GM21360 (cell line): ENCODE results near the gene GRID2.

Experiments used
- ATAC-seq: cut with Tn5 transposase; IDR thresholded peaks from one replicate; pipeline ENCODE4 v1.9.1; 2021; ENCODE audit warnings: mild to moderate bottlenecking, moderate library complexity; ENCODE audit not compliant: unreplicated experiment

GRID2 gene

DNA sequence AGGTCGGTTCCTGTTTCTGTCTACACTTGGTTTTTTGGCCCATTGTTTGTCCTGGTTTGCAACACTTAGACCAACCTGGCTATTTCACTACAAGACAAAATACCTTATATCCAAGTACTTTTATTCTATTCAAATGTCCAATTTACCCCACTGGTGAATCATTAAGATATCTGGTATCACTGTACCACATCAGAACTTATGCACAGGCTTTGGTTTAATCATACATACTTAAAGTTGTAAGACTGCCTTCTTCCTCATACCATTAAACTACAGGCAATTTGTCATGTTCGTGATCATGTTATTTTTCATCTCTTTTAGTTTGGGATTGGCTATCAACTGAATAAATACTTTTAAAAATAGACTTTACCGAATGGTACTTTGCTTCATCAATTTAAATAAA lies 1471.8 kb downstream of the GRID2 start:
- no peak for ATAC-seq

DNA sequence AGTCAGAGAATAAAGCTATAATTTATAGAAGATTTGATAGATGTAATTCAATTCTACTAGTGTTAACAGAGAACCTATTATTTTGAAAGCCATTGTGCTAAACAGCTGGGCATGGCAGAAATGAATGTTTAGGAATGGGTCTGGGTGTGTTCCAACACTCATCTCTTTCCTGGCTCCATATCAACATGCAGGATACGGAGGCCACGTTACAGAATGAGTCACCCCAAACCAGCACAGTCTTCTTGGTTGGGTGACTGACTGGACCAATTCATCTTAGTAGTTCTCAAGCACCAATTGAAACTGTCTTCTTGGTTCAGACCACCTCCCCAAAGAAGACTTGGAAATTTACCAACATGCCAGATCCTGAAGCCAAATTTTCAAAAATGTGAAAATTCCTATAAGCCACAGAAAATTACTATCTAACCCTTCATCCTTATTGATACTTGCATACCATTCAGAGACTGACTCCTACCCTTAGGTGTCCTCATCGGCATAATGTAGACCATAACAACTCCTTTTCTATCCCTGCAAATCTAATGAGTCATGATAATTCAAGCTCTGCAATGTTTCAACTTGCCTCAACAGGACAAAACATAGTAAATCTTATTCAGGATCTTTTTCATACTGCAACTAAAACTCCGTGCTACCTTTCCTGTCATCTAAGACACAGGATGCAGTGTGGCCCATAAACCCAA lies 1472.8 kb downstream of the GRID2 start:
- ATAC-seq = no peak

DNA sequence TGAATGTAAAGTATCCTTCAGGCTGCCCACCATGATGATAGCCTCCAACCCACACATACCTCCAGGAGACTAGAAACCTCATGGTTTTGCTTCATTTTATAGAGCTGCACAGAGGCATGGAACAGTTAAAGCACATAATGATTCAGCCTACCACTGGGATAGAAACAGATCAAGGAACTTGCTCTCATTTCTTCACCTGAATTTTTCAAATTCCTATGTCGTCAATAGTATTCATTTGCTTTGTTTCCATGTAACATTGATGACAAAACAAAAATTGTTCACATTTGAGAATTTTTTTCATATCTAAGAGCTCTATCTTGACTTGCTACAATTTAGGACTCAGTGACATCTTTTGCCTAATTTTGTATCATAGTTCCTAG lies 1473.3 kb downstream of the GRID2 start:
- no peak for ATAC-seq

DNA sequence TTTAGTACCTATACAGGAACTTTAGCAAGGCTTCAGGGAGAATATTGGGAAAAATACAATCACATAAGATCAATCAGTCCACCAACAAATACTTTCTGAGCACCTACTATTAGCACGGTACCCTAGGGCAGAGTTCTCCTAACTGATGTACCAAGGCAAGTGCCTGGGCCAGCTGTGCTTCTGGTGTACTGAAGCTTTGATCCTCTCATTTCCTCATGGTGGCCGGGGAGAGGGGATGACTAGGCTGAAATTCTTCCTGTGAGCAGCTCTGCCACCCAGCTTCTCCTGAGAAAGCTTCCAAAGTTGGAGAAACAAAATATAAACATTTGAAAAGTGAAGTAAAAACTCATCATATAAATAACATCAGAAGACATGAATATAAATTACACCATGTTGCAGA lies 1475.5 kb downstream of the GRID2 start:
- no peak for ATAC-seq

DNA sequence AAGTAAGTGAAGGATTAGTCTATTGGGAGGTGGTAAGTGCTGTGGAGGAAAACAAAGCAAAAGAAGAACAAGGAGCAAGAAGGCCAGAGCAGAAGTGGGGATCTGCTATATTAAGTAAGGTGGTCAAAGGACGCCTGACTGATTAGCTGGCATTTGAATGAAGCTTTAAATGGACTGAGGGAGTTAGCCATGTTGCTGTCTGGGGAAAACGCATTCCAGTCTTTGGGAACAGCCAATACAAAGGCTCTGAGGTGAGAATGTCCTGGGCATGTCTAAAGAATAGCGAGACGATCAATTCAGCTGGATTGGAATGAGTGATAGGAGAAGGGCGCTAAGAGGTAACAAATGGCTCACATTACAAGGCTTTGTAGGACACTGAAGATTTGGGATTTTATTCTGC lies 1476.3 kb downstream of the GRID2 start:
- no peak for ATAC-seq

DNA sequence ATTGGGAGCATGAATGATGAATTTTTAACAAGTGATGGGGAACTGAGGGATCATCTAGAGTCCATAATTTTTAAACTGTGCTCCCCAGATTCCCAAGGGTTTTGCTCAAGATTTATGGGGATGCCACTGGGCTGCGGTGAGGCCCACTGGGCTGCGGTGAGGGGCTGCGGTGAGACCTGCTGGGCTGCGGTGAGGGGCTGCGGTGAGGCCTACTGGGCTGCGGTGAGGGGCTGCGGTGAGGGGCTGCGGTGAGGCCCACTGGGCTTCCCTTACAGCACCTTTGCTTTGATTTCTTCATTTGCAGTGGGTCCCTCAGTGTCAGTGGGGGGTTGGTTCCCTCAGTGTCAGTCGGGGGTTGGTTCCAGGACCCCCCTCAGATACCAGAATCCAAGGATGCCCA lies 1477.4 kb downstream of the GRID2 start:
- ATAC-seq = no peak

DNA sequence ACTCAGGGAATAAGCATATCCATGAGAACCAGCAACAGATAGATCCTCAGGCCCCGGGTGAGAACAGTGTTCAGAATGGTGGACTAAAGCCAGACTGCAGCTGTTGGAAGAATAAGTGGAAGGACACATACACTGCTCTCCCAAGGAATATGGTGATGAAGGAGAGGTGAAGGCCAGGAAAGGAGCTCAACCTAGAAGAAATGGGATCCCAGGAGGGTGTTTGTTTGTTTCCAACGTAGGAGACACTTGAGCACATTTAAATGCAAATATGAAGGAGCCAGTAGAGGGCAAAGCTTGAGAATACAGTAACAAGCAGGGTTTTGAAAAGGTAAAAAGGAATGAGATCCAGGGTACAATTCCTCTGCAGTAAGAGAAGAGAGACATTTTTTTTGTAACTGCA lies 1482.4 kb downstream of the GRID2 start:
- ATAC-seq = no peak

DNA sequence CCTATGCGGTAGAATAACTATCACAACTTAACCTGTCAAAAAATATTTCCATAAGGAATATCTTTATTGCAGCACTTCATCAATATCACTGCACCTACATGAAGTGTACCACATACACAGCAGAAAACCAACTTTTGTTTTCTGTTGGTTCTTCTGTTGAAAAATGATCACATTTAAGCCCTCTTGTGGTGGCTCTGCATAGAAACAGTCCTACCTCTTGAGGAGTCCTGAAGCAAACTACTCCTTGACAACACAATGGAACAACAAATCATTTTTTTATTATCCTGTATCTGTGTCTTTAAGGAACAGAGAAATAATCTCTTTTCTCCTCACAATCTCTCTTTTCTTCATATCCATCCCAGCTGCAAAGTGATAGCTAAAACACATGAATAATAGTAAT lies 1484.9 kb downstream of the GRID2 start:
- peak; percentile 53 for ATAC-seq

DNA sequence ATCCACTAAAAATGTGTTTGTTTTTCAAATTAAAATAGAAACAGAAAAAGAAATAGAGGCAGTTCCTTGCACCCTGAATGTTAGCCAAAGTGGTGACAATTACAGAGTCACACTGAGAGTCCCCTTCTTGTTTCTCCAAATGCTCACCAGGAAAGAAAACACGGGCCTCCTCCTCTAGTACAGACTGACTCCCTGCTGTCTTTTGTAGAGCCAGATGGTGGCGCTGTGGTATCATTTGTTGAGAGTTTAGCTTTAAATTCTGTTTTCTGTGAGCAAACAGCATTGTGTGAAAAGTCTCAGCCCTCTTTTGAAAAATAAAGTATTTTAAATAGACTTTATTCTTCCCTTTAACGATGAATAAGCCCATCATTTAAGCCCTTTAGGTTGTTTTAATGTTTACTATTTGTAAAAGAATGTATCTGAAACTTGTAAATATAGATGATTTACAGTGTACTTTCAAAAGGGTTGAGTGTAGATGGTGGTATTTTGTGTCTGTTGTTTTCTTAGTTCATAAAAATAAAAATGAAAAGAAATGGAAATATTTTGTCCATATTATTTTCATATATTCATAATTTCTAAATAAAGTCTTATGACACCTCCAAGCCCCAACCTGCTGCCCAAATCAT lies 1487.9 kb downstream of the GRID2 start:
- ATAC-seq = peak; percentile 85

DNA sequence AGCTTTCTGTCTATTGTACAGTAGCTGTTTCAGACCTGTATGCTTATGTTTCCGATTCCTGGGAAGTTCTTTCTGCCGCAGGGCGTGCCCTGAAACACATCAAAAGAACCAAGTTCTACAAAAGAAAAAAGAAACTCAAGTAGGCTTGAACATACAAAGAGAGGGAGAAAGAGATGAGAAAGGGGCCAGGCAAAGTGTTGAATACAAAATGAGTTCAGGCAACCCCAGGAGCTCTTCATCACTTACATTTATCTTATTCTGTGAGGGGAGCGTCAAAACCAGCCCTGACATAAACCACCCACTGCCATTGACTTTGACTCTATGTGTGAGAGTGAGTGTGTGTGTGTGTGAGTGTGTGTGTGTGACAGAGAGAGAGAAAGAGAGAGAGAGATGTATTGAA lies 1498.3 kb downstream of the GRID2 start:
- no peak for ATAC-seq

DNA sequence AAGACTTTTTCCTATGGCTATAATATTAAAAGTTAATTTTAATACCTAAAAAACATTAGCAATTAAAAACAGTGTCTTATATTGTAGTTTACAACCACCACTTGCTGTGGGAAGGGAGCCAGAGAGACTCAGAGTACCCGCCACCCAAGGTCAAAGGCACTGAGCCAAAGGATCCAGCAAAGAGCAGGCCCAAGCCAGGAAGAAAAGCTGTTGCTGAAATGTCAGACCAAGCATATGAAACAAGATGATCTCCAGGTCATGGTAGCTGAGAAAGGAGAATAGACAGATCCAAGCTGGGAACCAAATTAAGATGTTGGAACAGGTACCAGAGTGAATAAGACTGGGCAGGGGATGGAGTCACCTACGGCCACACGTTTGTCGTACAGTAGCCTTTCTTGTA lies 1506.0 kb downstream of the GRID2 start:
- no peak for ATAC-seq

DNA sequence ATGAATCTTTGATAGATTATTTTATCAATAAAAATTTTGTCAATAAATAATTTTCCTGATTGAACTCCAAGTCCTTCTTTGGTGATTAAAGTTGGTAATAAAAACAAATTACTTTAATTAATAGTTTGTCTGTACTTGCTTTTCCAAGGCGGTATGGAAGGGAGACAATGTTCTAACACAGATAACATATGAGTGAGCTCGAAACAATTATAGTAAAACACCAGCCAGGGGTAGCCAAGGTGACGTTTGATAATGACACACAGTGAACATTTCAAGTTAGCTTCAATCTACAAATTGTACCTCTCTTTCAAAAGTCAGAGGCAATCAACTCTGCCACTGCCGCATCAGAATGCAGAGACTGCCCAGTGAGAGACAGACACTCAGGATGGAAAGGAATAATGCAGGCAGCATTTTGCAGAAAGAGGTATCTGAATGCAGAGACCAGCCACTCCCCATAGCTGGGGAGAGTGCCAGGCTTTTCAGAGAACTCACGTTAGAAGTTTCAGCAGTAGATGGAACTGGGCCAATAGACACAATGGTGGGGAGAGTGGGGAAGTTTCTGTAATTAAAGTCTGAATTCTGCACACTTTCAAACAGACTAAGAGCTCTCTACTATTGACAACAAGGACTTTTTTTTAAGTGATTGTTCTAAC lies 1506.7 kb downstream of the GRID2 start:
- ATAC-seq = no peak

DNA sequence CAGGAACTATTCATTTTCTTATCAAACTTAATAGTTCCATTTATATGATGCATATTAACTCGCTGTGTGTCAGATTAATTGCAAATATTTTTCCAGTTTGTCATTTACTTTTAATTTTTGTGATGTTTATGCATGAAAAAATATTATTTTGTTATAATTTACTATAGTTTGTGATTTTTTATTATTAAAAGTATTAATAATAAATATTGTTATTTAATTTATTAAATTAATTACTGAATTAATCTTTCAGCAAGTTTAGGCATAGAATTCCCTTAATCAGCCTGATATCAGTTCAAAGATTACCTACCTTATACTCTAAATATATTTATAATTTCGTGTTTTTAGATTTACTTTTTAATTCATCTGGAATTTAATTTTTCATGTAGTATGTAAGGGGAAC lies 1509.3 kb downstream of the GRID2 start:
- no peak for ATAC-seq

DNA sequence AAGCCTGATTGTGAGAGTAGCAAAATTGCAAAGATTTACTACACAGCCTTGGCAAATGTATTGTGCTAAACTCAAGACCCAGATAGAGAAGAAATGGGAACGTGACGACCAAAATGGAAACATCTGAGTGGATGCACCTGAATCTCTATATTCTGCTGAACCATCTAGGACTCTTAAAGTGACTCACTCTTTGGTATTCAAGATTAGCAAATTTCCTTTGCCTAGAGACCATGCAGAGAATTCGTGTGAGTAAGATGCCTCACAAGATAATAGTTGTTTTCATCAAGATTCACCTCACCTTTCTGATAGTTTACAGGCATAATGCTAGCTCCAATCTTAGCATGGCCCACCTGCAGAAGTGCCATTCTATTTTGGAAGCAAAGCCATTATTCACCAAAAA lies 1510.4 kb downstream of the GRID2 start:
- ATAC-seq = no peak

DNA sequence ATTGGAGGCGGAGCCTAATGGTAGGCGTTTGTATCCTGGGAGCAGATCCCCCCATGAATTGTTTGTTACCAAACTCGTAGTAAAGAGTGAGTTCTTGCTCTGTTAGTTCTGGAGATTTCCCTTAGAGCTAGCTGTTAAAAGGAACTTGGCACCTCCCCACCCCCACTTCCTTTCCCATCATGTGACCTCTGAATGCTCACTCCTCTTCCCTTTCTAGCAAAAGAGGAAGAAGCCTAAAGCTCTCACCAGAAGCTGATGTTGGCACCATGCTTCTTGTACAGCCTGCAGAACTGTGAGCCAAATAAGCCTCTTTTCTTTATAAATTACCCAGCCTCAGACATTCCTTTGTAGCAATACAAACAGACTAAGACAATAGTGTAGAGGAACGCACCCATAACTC lies 1511.0 kb downstream of the GRID2 start:
- no peak for ATAC-seq
